A673 (cell line): ENCODE results near the gene SLC51A.
"Not testable (repeated sequence)": the region's sequence is repeated elsewhere in the genome, so short reads cannot be mapped to it uniquely, and the experiment has no call there.

Experiments used
- EZH2 ChIP-seq: fragments of 200-600 bp; sonication (generic); IDR thresholded peaks from 2 replicates; pipeline ENCODE4 v1.6.1; 2017; ENCODE audit warnings: borderline replicate concordance, low read depth, mild to moderate bottlenecking, mixed read lengths, antibody characterized with exemption, low read length; ENCODE audit not compliant: poor library complexity, severe bottlenecking
- TF ChIP-seq, protein P1 (sequence below): fragments of 300-800, 200-600 bp; sonication (generic); conservative IDR thresholded peaks from 2 replicates; pipeline ENCODE4 v1.5.1; 2017; ENCODE audit warnings: low read depth, mild to moderate bottlenecking, antibody characterized with exemption, low read length, moderate library complexity, mixed read lengths

DNA sequence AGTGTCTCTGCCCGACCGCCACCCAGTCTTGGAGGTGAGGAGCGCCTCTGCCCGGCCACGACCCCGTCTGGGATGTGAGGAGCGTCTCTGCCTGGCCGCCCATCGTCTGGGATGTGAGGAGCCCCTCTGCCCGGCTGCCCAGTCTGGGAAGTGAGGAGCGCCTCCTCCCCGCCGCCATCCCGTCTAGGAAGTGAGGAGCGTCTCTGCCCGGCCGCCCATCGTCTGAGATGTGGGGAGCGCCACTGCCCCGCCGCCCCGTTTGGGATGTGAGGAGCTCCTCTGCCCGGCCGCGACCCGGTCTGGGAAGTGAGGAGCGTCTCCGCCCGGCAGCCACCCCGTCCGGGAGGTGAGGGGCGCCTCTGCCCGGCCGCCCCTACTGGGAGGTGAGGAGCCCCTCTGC lies 27.8 kb downstream of the SLC51A start:
- TF ChIP-seq, protein P1, sequence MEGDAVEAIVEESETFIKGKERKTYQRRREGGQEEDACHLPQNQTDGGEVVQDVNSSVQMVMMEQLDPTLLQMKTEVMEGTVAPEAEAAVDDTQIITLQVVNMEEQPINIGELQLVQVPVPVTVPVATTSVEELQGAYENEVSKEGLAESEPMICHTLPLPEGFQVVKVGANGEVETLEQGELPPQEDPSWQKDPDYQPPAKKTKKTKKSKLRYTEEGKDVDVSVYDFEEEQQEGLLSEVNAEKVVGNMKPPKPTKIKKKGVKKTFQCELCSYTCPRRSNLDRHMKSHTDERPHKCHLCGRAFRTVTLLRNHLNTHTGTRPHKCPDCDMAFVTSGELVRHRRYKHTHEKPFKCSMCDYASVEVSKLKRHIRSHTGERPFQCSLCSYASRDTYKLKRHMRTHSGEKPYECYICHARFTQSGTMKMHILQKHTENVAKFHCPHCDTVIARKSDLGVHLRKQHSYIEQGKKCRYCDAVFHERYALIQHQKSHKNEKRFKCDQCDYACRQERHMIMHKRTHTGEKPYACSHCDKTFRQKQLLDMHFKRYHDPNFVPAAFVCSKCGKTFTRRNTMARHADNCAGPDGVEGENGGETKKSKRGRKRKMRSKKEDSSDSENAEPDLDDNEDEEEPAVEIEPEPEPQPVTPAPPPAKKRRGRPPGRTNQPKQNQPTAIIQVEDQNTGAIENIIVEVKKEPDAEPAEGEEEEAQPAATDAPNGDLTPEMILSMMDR = not testable (repeated sequence)
- not testable (repeated sequence) for TF ChIP-seq EZH2
